Esophagus (tissue), 2 donors: ENCODE results near the gene PPP1R7. TPM values are rescaled to one million over a fixed set of nuclear protein-coding genes. Genes with fewer than 3 reads are reported as not detected.

Source experiments
- H3K27ac ChIP-seq, 2 donors: one replicate each; pipeline ENCODE4 v1.5.1; 2013; ENCODE audit warnings: low read depth in 2 of 2, mild to moderate bottlenecking in 2 of 2, inconsistent platforms in 1 of 2, low read length in 1 of 2, moderate library complexity in 1 of 2
- H3K27me3 ChIP-seq, 2 donors: one replicate each; pipeline ENCODE4 v1.6.1; 2013; ENCODE audit warnings: low read length in 2 of 2, control low read depth in 1 of 2, mild to moderate bottlenecking in 1 of 2; ENCODE audit not compliant: insufficient read depth in 2 of 2, control insufficient read depth in 1 of 2
- H3K36me3 ChIP-seq, 2 donors: one replicate each; pipeline ENCODE4 v1.6.1; 2013; ENCODE audit warnings: low read length in 1 of 2; ENCODE audit not compliant: control insufficient read depth in 2 of 2, insufficient read depth in 2 of 2
- H3K4me1 ChIP-seq, 2 donors: one replicate each; pipeline ENCODE4 v1.6.1; 2013; ENCODE audit warnings: low read length in 1 of 2; ENCODE audit not compliant: control insufficient read depth in 2 of 2, insufficient read depth in 2 of 2
- H3K4me3 ChIP-seq, 2 donors: one replicate each; pipeline ENCODE4 v1.5.1; 2013; ENCODE audit warnings: low read length in 2 of 2, mild to moderate bottlenecking in 2 of 2, low read depth in 1 of 2, moderate library complexity in 1 of 2
- H3K9me3 ChIP-seq, 2 donors: one replicate each; pipeline ENCODE4 v1.6.1; 2013; ENCODE audit warnings: mild to moderate bottlenecking in 2 of 2, low read depth in 1 of 2, low read length in 1 of 2, moderate library complexity in 1 of 2; ENCODE audit not compliant: control insufficient read depth in 2 of 2, insufficient read depth in 1 of 2
- WGBS, 2 donors: extraction: QIAGEN DNeasy Blood & Tissue Kit; methylation state at CpG; one replicate each; pipeline ENCODE4 v1.1.7; 2013; 5-methylcytosine and 5-hydroxymethylcytosine counted together
- polyA plus RNA-seq, 2 donors: library from polyadenylated mRNA; stranded (reverse); fragments of 200-250 nt; gene quantifications; one replicate each; pipeline ENCODE4 v1.2.3, GENCODE V29; 2013
- donor health status: healthy with polysubstance abuse.
- donor health status: Bipolar disorder and iron deficiency.

Gene PPP1R7
- polyA plus RNA-seq, 2 donors: 74.3 to 78.2 TPM

DNA sequence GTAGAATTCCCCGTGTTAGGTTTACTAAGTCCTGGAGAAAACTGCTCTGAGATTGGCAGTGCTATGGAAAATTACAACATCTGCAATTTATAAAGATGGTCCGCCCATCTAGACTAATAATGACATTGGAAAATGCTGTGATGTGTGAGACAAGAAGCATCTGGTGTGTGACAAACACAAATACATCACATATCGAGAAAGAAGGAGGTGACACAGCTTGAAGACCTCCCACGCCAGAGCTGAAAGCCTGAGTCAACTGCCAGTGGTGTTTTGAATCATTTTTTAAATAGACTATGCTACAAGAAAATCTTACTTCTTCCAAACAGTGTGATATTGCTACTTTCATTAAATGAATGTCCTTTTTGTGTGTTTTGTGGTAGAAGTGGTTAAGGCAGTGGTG is 29.6 kb downstream of the PPP1R7 start:
- no peaks in the 10 kb centered on the region for H3K27me3 ChIP-seq
- 74 to 76% methylated on average over 4 of the region's 4 CpGs for WGBS, 2 donors
- H3K4me3 ChIP-seq: no peak overlapping the region
- no peaks in the 10 kb centered on the region for H3K4me1 ChIP-seq
- H3K27ac ChIP-seq: no peak overlapping the region
- H3K36me3 ChIP-seq: peaks cover 0 to 30% of the 10 kb centered on the region in 2 donors
- no peaks in the 10 kb centered on the region for H3K9me3 ChIP-seq

DNA sequence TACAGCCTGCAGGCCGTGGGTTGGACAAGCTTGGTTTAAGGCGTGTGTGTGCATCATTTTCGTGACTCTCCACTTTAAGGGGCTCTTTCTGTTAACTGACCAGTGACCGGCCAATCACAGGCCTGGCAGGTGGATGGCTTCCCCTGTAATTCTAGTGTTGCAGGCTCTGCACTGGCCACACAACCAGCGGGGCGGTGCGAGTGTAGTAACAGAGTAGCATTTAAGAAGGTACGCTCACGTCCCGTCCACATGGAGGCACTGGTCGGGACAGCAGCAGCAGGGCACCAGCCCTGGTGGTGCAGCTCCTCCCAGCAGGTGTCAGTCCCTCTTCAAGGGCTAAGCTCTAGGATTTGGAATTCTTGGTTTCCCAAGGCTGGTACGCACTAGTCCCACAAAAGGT is 30.2 kb downstream of the PPP1R7 start:
- Histone ChIP-seq H3K27me3 (no peaks in the 10 kb centered on the region), H3K4me3 (no peak overlapping the region), H3K36me3 (peaks cover 0 to 30% of the 10 kb centered on the region in 2 donors), H3K4me1 (no peaks in the 10 kb centered on the region), H3K9me3 (no peaks in the 10 kb centered on the region), H3K27ac (no peak overlapping the region)
- WGBS, 2 donors: 91 to 93% methylated on average over 12 of the region's 12 CpGs

DNA sequence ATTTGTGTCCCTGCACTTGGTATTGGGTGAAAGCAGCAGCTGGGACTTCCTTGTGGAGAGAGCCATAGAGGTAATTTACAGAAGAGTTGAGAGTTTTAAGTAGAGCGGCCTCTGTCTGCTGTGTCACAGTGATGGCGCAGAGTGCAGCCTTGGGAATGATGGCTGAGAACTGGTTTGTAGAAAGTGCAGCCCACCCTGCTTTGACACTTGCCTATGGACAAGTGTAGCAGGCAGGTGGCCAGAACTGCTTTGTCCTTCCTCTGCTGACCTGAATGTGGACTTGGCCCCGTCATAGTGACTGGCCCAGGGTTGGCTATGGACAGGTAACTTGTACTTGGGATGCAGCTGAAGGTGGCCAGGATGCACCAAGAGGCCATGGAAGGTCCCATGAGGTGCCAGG is 31.9 kb downstream of the PPP1R7 start:
- Histone ChIP-seq H3K4me3 (no peak overlapping the region), H3K36me3 (peaks cover 0 to 27% of the 10 kb centered on the region in 2 donors), H3K4me1 (no peaks in the 10 kb centered on the region), H3K27ac (no peak overlapping the region), H3K9me3 (no peaks in the 10 kb centered on the region), H3K27me3 (no peaks in the 10 kb centered on the region)
- WGBS, 2 donors: 99% methylated on average over 3 of the region's 3 CpGs

DNA sequence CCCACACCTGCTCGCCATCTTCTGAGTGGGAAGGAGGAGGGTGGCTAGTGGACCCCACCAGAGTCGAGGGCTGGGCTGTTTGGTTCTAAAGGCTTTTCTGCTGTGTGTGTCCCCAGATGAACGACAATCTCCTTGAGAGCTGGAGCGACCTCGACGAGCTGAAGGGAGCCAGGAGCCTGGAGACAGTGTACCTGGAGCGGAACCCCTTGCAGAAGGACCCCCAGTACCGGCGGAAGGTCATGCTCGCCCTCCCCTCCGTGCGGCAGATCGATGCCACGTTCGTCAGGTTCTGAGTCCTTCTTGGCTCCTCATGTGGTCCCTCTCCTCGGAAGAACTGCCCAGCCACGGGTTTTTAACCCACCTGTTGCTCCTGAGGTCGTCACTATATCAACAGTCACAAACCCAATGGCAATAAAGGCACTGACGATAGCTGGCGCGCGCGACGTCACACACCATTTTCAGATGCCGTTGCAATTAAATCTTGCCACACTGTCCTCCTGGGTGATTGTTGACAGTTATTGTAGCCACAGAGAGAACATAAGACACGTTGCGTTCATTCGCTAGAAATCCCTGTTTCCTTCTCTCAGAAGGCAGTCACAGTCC is 32.4 kb downstream of the PPP1R7 start:
- Histone ChIP-seq H3K9me3 (no peaks in the 10 kb centered on the region), H3K4me3 (no peak overlapping the region), H3K27me3 (no peaks in the 10 kb centered on the region), H3K4me1 (no peaks in the 10 kb centered on the region), H3K27ac (no peak overlapping the region), H3K36me3 (peaks cover 0 to 25% of the 10 kb centered on the region in 2 donors)
- 93 to 94% methylated on average over 28 of the region's 28 CpGs for WGBS, 2 donors

DNA sequence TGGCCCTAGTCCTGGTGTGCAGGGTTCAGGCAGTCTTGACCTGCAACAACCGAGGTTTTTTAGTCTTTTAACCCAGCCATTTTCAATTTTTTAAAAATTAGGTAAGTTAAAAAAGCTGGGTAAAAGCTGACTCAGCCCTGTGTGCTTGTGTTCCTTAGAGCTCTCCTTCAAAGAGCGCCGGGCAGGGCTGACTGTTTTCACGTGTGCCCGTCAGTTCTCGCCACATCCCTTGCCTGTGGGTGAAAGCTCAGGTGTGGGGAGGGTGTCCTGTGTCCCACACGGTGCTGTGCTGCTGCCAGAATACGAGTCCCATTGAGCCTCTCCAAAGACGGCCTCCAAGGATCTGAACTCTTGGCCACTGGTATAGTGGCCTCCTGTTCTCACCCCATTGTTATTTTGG is 33.0 kb downstream of the PPP1R7 start:
- no peak overlapping the region for H3K4me3 ChIP-seq
- H3K27ac ChIP-seq: no peak overlapping the region
- no peaks in the 10 kb centered on the region for H3K27me3 ChIP-seq
- peaks cover 0 to 3% of the 10 kb centered on the region in 2 donors for H3K4me1 ChIP-seq
- no peaks in the 10 kb centered on the region for H3K9me3 ChIP-seq
- peaks cover 0 to 21% of the 10 kb centered on the region in 2 donors for H3K36me3 ChIP-seq
- WGBS, 2 donors: 82 to 91% methylated on average over 9 of the region's 9 CpGs

DNA sequence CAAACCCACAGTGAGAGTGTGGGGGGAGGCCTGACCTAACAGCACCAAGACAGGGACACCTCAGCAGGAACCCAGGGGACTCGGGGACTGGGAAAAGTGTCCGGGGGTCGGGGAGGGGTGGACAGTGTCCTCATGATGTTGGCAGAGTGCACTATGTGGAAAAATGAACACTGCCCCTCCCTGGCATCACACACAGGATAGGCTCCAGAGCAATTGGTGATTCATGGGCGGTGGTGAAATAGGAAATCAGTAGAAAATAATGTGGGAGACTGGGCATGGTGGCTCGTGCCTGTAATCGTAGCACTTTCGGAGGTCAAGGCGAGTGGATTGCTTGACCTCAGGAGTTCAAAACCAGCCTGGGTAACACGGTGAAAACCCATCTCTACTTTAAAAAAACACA is 34.6 kb downstream of the PPP1R7 start:
- Histone ChIP-seq H3K27me3 (no peaks in the 10 kb centered on the region), H3K27ac (no peak overlapping the region), H3K9me3 (no peaks in the 10 kb centered on the region), H3K4me3 (no peak overlapping the region), H3K36me3 (peaks cover 0 to 18% of the 10 kb centered on the region in 2 donors), H3K4me1 (peaks cover 0 to 8% of the 10 kb centered on the region in 2 donors)
- 73 to 78% methylated on average over 9 of the region's 9 CpGs for WGBS, 2 donors

DNA sequence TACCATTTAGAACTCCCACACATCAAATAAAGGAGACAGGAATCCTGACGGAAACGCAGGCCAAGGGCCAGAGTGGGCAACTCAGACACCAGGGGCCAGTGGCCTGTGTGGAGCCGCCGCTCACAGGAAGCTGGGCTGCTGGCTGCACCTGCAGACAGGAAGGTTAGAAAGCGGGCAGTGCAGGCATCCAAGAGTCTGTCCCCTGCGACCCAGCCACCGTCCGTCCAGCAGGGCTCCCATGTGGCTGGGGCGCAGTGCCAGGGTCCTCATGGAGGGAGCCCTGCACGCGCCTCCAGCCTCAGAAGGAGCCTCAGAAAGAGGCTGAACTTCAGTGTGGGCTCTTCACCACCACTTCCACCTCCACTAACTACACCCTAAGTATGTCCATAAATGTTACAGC is 35.7 kb downstream of the PPP1R7 start:
- no peaks in the 10 kb centered on the region for H3K27me3 ChIP-seq
- WGBS, 2 donors: 73 to 81% methylated on average over 7 to 11 of the region's 11 CpGs
- no peaks in the 10 kb centered on the region for H3K9me3 ChIP-seq
- peaks cover 0 to 8% of the 10 kb centered on the region in 2 donors for H3K4me1 ChIP-seq
- H3K36me3 ChIP-seq: peaks cover 0 to 16% of the 10 kb centered on the region in 2 donors
- no peak overlapping the region for H3K4me3 ChIP-seq
- no peak overlapping the region for H3K27ac ChIP-seq

DNA sequence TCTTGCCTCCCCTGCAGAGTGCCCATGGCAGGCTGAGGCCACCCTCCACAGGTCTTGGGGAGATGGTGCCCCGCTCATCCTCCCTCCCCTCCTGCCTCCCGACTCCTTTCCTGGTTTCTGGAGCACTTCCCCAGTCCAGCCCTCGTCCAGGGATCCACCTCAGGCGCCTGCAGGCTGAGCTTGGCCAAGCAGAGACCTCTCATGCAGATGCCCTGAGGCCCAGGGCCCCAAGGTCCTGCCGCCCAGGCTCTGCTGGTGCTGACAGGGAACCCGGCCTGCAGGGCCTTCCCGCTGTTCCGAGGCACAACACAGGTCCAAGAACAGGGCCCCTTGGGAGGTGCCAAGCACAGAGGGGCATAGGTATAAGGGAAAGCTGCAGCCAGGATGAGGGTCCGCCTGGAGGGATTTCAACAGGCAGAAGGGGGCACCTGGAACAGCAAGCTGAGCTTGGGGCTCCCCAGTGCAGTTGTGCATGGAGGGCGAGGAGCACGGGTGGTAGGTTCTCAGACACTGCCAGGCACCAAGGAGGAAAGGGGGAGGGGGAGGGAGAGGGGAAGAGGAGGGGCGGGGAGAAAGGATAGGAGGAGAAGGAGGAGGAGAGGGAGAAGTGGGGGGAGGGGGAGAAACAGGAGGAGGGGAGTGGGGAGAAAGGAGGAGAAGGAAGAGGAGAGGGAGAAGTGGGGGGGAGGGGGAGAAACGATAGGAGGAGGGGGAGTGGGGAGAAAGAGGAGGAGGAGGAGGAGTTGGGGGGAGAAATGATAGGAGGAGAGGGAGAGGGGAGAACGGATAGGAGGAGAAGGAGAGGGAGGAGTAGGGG is 37.0 kb downstream of the PPP1R7 start:
- Histone ChIP-seq H3K4me1 (peaks cover 0 to 8% of the 10 kb centered on the region in 2 donors), H3K36me3 (peaks cover 0 to 9% of the 10 kb centered on the region in 2 donors), H3K4me3 (no peak overlapping the region), H3K27me3 (no peaks in the 10 kb centered on the region), H3K27ac (no peak overlapping the region), H3K9me3 (no peaks in the 10 kb centered on the region)
- 55% methylated on average over 14 of the region's 14 CpGs for WGBS, 2 donors

DNA sequence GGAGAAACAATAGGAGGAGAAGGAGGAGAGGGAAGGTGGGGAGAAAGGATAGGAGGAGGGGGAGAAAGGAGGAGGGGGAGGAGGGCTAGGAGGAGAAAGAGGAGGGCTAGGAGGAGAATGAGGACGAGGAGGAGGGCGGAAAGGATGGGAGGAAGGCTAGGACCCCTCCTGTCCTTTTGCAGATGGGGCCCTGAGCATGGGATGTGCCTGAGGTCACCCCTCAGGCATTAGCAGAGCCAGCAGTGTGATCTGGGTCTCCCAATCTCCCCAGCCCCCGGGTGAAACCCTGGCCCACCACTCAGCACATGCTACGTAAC is 37.6 kb downstream of the PPP1R7 start:
- H3K4me1 ChIP-seq: peaks cover 0 to 8% of the 10 kb centered on the region in 2 donors
- H3K36me3 ChIP-seq: peaks cover 0 to 4% of the 10 kb centered on the region in 2 donors
- H3K4me3 ChIP-seq: no peak overlapping the region
- no peak overlapping the region for H3K27ac ChIP-seq
- no peaks in the 10 kb centered on the region for H3K9me3 ChIP-seq
- H3K27me3 ChIP-seq: no peaks in the 10 kb centered on the region
- WGBS, 2 donors: 53 to 60% methylated on average over 4 of the region's 4 CpGs
